Glomerular visceral epithelial cell (primary cell): Measurements from ENCODE around the gene INTS15.
A peak's percentile ranks its signal among the peaks of the same experiment; 100 is the strongest.
"Not testable (repeated sequence)": the region's sequence is repeated elsewhere in the genome, so short reads cannot be mapped to it uniquely, and the experiment has no call there.

Experiments used
- DNase-seq: peaks from one replicate; pipeline ENCODE4 v3.0.0-alpha.2; 2016; ENCODE audit errors: extremely low spot score

INTS15 gene

DNA sequence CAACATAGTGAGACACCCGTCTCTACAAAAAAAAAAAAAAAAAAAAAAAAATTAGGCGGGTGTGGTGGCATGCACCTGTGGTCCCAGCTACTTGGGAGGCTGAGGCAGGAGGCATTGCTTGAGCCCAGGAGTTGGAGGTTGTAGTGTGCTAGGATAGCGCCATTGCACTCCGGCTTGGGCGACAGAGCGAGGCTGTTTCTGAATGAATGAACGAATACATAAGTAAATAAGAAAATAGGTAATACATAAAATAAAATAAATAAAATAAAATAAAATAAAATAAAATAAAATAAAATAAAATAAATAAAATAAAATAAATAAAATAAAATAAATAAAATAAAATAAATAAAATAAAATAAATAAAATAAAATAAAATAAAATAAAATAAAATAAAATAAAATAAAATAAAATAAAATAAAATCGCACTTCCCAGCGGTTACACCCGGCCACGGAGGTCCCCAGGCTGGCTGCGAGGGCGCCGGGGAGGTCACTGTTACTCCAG lies 12.9 kb upstream of the INTS15 start:
- not testable (repeated sequence) for DNase-seq

- peak; percentile 89 for DNase-seq
These were observed 12.3 kb upstream of the INTS15 start, which contains the start of gene ZDHHC4 for GRCh38 chr7:6577369-6578113. ZDHHC4 (plus strand) TSS chr7:6577454; CDS start chr7:6580562, 3,108 bp downstream.

- DNase-seq: no peak
These were observed 11.4 kb upstream of the INTS15 start for GRCh38 chr7:6578114-6579084.

DNA sequence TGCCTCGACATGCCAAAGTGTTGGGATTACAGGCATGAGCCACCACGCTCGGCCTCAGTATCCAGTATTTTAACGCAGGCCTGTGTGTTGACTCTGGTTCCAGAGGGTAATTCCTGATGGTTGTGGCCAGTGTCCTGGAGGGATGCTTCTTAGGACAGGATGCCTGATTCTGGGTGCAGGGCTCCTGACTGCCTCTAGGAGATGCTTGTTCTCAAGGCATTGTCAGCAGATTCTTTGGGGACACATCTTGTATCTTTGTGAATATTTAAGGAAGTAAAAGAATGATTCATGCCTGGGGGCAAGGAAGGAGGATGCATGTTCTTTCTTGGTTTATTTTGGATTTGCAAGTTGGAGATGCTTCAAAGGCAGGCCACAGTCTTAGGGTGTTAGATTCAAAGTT lies 10.4 kb upstream of the INTS15 start:
- DNase-seq: no peak

DNA sequence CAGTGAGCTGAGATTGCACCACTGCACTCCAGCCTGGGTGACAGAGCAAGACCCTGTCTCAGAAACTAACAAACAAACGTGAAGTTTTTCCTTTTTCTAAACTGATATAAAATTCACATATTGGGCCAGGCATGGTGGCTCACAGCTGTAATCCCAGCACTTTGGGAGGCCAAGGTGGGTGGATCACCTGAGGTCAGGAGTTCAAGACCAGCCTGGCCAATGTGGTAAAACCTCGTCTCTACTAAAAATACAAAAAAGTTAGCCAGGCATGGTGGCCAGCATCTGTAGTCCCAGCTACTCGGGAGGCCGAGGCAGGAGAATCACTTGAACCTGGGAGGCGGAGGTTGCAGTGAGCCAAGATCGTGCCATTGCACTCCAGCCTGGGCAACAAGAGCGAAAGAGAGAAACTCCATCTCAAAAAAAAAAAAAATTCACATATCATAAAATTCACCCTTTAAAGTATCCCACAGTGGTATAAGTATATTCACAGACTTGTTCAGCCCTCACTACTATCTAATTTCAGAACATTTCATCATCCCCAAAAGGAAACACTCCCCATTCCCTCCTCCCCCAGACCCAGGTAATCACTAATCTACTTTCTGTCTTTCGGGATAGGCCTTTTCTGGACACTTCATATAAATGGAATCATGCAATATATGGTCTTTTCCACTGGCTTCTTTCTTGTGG lies 3.9 kb upstream of the INTS15 start:
- DNase-seq: not testable (repeated sequence)

GRCh38 chr7:6588566-6588965 lies 1.3 kb upstream of the INTS15 start:
- no peak for DNase-seq

DNA sequence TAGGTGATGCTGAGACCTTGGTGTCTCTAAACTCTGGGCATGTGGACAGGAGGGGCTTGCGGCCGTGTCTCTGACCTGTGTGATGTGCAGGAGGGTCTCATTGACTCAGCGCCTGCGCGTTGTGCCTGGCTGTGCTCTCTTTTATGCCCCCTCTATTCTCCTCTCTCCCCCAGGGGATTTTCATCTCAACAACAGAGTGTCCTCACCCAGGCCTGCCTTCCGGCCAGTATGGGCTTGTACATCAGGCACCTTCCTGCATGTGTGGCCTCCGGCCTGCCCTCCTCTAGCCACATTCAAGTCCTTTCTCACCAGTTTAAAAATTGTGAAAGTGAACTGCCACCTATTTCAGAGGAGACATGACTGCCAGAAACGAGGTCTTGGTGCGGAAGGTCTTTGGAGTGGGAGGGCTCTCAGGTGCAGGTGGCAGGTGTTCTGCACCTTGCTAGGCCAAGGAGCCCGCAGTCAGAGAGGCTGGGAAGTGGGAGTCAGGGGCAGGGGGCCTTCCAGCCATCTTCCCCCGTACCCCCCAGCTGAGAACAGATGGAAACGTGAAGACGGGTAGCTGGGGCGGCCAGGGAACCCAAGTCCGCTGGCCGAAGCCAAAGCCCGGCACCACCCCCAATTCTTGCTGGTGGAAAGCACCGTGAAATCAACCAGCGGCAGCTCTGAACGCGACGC lies 531 bp upstream of the INTS15 start:
- DNase-seq: no peak

DNA sequence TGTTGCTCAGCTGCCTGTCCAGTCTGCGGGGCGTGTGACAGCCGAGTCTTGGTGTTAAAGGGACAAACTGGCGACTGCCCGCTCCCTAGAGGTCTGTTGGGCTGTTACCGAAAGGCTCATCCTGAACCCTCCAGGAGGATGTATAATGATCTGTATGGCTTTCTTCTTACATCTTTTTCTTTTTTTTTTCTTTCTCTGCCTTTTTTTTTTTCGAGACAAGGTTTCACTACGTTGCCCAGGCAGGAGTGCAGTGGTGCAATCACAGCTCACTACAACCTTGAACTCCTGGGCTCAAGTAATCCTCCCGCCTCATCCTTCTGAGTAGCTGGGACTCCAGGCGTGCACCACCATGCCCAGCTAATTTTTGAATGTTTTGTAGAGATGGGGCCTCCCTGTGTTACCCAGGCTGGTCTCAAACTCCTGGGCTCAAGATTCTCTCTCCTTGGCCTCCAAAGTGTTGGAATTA lies 857 bp downstream of the INTS15 start:
- no peak for DNase-seq

GRCh38 chr7:6600093-6600492 lies 10.3 kb downstream of the INTS15 start:
- DNase-seq: no peak

- DNase-seq: no peak
These were observed 14.6 kb downstream of the INTS15 start for GRCh38 chr7:6604458-6604857.

GRCh38 chr7:6606866-6607583 lies 17.2 kb downstream of the INTS15 start:
- no peak for DNase-seq

- DNase-seq: no peak
These were observed 17.8 kb downstream of the INTS15 start for GRCh38 chr7:6607651-6608051.

DNA sequence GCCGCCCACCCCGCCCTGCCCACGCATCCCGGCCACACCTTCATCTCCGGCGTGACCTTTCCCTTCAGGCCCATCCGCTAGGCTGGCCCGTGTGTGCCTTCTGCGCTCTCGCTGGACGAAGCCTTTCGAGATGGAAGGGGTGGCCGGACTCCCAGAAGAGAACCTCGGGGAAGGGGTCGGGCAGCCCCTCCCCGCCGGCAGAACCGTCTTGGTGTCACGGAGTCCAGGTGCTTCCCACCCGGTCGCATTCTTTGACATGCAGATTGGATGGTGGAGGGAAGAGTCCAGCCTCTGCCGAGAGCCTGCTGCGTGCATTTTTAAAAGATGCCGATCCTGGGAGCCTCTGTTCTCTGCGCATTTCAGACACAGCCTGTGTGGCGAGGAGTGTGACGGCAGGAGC lies 18.3 kb downstream of the INTS15 start:
- no peak for DNase-seq

GRCh38 chr7:6608794-6609193 lies 19.0 kb downstream of the INTS15 start:
- no peak for DNase-seq

- DNase-seq: no peak
These were observed 23.0 kb downstream of the INTS15 start for GRCh38 chr7:6612819-6613218.

DNA sequence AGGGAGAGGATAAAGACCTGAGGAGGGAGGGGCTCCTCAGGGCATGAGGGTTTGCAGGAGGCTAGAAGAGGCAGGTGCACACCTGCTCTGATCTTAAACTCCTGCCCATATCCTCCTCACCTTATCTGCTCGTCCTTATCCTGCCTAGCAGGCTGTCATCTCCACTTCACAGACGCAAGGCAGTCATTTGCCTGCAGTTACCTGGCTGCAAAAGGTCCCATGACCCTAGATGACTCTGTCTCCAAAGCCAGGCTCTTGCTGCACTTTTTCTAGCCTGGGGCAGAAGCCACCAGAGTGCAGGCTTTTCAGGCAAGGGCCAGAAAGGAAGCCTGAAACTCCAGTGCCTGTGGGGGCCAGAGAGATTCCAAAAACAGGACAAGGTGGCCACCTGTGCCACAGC lies 23.9 kb downstream of the INTS15 start:
- no peak for DNase-seq

DNA sequence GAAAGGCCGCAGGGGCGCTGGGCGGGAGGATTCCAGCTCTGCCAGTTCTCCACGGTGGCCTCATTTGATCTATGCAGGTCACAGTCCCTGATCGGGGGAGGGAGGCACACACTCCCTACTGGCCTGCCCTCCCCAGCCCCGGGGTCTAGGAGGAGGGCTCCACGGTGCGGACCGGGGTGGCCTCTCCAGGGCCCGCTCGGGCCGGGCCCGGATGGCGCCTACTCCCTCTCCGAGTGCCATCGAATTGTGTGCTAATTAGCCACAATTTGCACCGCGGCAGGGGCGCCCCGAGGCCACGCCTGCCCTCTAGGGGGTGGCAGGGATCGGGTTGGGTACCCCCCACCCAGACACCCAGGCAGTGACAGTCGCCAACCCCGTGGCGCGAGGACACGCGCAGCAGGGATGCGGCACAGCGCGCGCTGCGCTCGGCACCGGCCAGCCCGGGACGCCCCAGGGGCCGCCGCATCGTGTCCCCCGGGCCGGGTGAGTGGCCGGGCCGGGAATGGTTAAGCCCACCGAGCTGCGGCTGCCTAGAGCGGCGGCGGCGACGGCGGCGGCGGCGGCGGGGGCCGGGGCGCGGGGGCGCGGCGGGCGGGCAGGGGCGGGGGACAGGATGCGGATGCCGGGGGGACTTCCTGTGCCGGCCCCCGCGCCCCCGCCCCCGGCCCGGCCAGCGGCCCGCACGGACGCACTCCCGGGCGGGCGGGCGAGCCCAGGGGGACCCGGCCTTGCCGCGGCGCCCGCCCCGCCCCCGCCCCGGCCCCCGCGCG lies 25.3 kb downstream of the INTS15 start, which contains the start of gene ZNF853:
TSS of gene ZNF853 (plus strand) at position 658 of the 770 bp plus-strand sequence. CDS start 565 bp downstream, outside the sequence.
- no peak for DNase-seq

GRCh38 chr7:6615723-6616555 lies 26.1 kb downstream of the INTS15 start:
- DNase-seq: peak; percentile 16
